ENCODE results near the gene SLC39A11. TPM values are rescaled to one million over a fixed set of nuclear protein-coding genes. Genes with fewer than 3 reads are reported as not detected.

SLC39A11 gene
- total and polyA plus RNA-seq, 4 donors: 9.3 to 49.3 (median 24.7) TPM

DNA sequence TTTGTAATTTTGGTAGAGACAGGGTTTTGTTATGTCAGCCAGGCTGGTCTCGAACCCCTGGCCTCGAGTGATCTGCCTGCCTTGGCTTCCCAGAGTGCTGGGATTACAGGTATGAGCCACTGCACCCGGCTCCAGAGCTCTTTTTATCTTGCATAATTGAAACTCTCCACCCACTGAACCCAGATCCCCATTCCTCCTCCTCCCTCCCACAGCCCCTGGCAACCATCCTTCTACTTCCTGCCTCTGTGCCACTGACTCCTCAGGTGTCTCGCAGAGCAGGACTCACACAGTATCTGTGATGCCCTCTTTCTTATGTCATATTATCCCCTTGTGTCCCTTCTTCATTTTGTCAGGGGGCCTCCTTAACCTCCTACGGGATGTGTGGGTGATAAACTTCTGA is 340.7 kb downstream of the SLC39A11 start:
- no peak for ATAC-seq (ENCODE audit: insufficient read depth, low FRiP score)
- no peak for DNase-seq
- 86% methylated on average over 5 of the region's 5 CpGs for WGBS, 2 donors
- Histone ChIP-seq H3K4me1 (ENCODE audit: control insufficient read depth in 5 of 5, insufficient read depth in 5 of 5, low read length in 5 of 5) (no peaks in the 10 kb centered on the region), H3K4me3 (no peak overlapping the region), H3K9ac (ENCODE audit: insufficient read depth in 1 of 2, low read length in 2 of 2) (no peak overlapping the region), H3K27me3 (ENCODE audit: control insufficient read depth in 3 of 3, insufficient read depth in 3 of 3, low read length in 2 of 3) (no peaks in the 10 kb centered on the region), H3K36me3 (ENCODE audit: control insufficient read depth in 4 of 4, insufficient read depth in 4 of 4, low read length in 4 of 4) (peaks cover 0 to 2% (median 0%) of the 10 kb centered on the region in 4 donors), H3K9me3 (ENCODE audit: control insufficient read depth in 4 of 4, insufficient read depth in 3 of 4, low read length in 3 of 4) (no peaks in the 10 kb centered on the region), H3K27ac (ENCODE audit: low read depth in 1 of 2, low read length in 1 of 2) (no peak overlapping the region)
- no peak for TF ChIP-seq CTCF (IDR thresholded peaks at IDR 0.05; ENCODE audit: control extremely low read depth, extremely low read depth)

- H3K4me3 ChIP-seq: no peak overlapping the region
- DNase-seq (no peak), ATAC-seq (ENCODE audit: insufficient read depth, low FRiP score) (no peak)
- H3K9ac ChIP-seq (ENCODE audit: insufficient read depth in 1 of 2, low read length in 2 of 2): no peak overlapping the region
- WGBS, 2 donors: 79 to 81% methylated on average over 6 of the region's 6 CpGs
- H3K9me3 ChIP-seq (ENCODE audit: control insufficient read depth in 4 of 4, insufficient read depth in 3 of 4, low read length in 3 of 4): no peaks in the 10 kb centered on the region
- H3K4me1 ChIP-seq (ENCODE audit: control insufficient read depth in 5 of 5, insufficient read depth in 5 of 5, low read length in 5 of 5): no peaks in the 10 kb centered on the region
- H3K36me3 ChIP-seq (ENCODE audit: control insufficient read depth in 4 of 4, insufficient read depth in 4 of 4, low read length in 4 of 4): no peaks in the 10 kb centered on the region
- no peak overlapping the region for H3K27ac ChIP-seq (ENCODE audit: low read depth in 1 of 2, low read length in 1 of 2)
- TF ChIP-seq CTCF (IDR thresholded peaks at IDR 0.05; ENCODE audit: control extremely low read depth, extremely low read depth): no peak
- H3K27me3 ChIP-seq (ENCODE audit: control insufficient read depth in 3 of 3, insufficient read depth in 3 of 3, low read length in 2 of 3): no peaks in the 10 kb centered on the region
These were observed 343.3 kb downstream of the SLC39A11 start for GRCh38 chr17:72749119-72749572.

DNA sequence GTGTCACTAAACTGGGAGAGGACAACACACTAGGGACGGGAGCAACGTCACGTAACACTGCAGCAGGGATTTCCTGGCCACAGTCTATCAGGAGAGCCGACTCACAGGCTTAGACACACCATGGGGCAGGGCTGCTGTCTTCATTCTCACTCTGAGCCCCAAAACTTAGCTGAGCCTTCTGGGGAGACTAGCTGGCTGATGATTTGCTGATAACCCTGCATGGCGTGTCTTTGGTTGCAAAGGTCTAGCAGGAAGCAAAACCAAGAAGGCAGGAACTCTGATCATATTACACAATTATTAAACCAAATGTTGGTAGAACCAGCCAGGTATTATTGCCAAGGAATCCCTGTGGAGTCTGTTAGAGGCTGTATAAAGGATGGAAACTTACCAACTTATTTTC is 345.0 kb downstream of the SLC39A11 start:
- H3K27ac ChIP-seq (ENCODE audit: low read depth in 1 of 2, low read length in 1 of 2): no peak overlapping the region
- TF ChIP-seq CTCF (IDR thresholded peaks at IDR 0.05; ENCODE audit: control extremely low read depth, extremely low read depth): no peak
- no peak overlapping the region for H3K4me3 ChIP-seq
- H3K9me3 ChIP-seq (ENCODE audit: control insufficient read depth in 4 of 4, insufficient read depth in 3 of 4, low read length in 3 of 4): no peaks in the 10 kb centered on the region
- no peaks in the 10 kb centered on the region for H3K27me3 ChIP-seq (ENCODE audit: control insufficient read depth in 3 of 3, insufficient read depth in 3 of 3, low read length in 2 of 3)
- H3K4me1 ChIP-seq (ENCODE audit: control insufficient read depth in 5 of 5, insufficient read depth in 5 of 5, low read length in 5 of 5): no peaks in the 10 kb centered on the region
- ATAC-seq (ENCODE audit: insufficient read depth, low FRiP score) (no peak), DNase-seq (no peak)
- no peak overlapping the region for H3K9ac ChIP-seq (ENCODE audit: insufficient read depth in 1 of 2, low read length in 2 of 2)
- WGBS, 2 donors: 89 to 93% methylated on average over 5 of the region's 5 CpGs
- no peaks in the 10 kb centered on the region for H3K36me3 ChIP-seq (ENCODE audit: control insufficient read depth in 4 of 4, insufficient read depth in 4 of 4, low read length in 4 of 4)

DNA sequence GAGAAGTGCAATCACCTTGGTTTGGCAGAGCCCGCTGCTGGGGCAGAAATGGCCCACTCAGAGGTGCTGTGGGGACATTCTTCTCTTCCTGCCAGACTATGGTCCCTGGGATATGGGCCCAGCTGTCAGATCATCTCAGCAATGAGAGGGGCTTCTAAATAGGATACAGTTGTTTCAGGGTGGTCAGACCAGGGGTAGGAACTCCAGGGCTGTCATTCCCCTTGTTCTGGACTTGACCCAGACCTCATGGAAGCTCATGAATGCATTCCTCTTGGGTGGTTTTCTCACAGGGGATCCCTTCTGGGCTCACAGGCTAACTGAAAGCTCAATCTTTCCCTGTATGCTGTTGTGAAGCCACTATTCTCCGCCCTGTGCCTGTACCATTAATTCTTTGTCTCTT is 347.2 kb downstream of the SLC39A11 start:
- H3K27ac ChIP-seq (ENCODE audit: low read depth in 1 of 2, low read length in 1 of 2): no peak overlapping the region
- no peak for DNase-seq
- H3K36me3 ChIP-seq (ENCODE audit: control insufficient read depth in 4 of 4, insufficient read depth in 4 of 4, low read length in 4 of 4): no peaks in the 10 kb centered on the region
- H3K9me3 ChIP-seq (ENCODE audit: control insufficient read depth in 4 of 4, insufficient read depth in 3 of 4, low read length in 3 of 4): no peaks in the 10 kb centered on the region
- no peak for ATAC-seq (ENCODE audit: insufficient read depth, low FRiP score)
- no peak for TF ChIP-seq CTCF (IDR thresholded peaks at IDR 0.05; ENCODE audit: control extremely low read depth, extremely low read depth)
- no peak overlapping the region for H3K4me3 ChIP-seq
- H3K27me3 ChIP-seq (ENCODE audit: control insufficient read depth in 3 of 3, insufficient read depth in 3 of 3, low read length in 2 of 3): no peaks in the 10 kb centered on the region
- H3K4me1 ChIP-seq (ENCODE audit: control insufficient read depth in 5 of 5, insufficient read depth in 5 of 5, low read length in 5 of 5): no peaks in the 10 kb centered on the region
- 95 to 96% methylated on average over 2 of the region's 2 CpGs for WGBS, 2 donors
- H3K9ac ChIP-seq (ENCODE audit: insufficient read depth in 1 of 2, low read length in 2 of 2): no peak overlapping the region

Data from lung (tissue), 12 donors.